HepG2 (cell line): ENCODE measurements around the gene CADPS. TPM values are rescaled to one million over a fixed set of nuclear protein-coding genes. Genes with fewer than 3 reads are reported as not detected.
A peak's percentile ranks its signal among the peaks of the same experiment; 100 is the strongest.

Experiments used
- ELF1 ChIP-seq: sonication (generic); formaldehyde crosslinking; IDR thresholded peaks from 2 replicates; pipeline ENCODE4 v1.4.0; 2020; ENCODE audit warnings: missing genetic modification reagents
- JUND ChIP-seq: sonication (generic); formaldehyde crosslinking; IDR thresholded peaks from 2 replicates; pipeline ENCODE4 v1.8.0; 2022; ENCODE audit warnings: mild to moderate bottlenecking, missing genetic modification reagents
- MTA3 ChIP-seq: sonication (generic); formaldehyde crosslinking; IDR thresholded peaks from 2 replicates; pipeline ENCODE4 v1.4.0; 2020; ENCODE audit warnings: missing genetic modification reagents
- MTF1 ChIP-seq: sonication (generic); formaldehyde crosslinking; IDR thresholded peaks from 2 replicates; pipeline ENCODE4 v1.5.0; 2020; ENCODE audit warnings: missing genetic modification reagents
- polyA plus RNA-seq, 8 experiments: library from polyadenylated mRNA; depleted of rRNA in 3 of 8; stranded (reverse) in 7 of 8; unstranded in 1 of 8; fragments of >200 nt; fragmentation: Illumina TruSeq in 4 of 8; extraction: Trizol in 4 of 8; gene quantifications; 2 replicates each; pipeline versions ENCODE4 v1.2.1 to v1.2.3, GENCODE V29; 2011 to 2016; ENCODE audit warnings: low read depth in 4 of 8, missing spikeins in 1 of 8, mixed read lengths in 1 of 8; ENCODE audit not compliant: insufficient read depth in 1 of 8
- total RNA-seq, 5 experiments: library from RNA; depleted of rRNA; stranded (reverse); fragments of >200 nt; fragmentation: Illumina TruSeq; extraction: Trizol; gene quantifications; 2 replicates each; pipeline ENCODE4 v1.2.3, GENCODE V29; 2016; ENCODE audit warnings: low read depth in 1 of 5
- TF ChIP-seq, protein P1 (sequence below): sonication (generic); formaldehyde crosslinking; IDR thresholded peaks from 2 replicates; pipeline ENCODE4 v1.8.0; 2022; ENCODE audit warnings: missing genetic modification reagents, mild to moderate bottlenecking, moderate library complexity, borderline replicate concordance
- TF ChIP-seq, protein P2 (sequence below): fragments of 450-650 bp; IDR thresholded peaks from 2 replicates; pipeline ENCODE4 v1.6.1; 2016
- TF ChIP-seq, protein P3 (sequence below): IDR thresholded peaks from 2 replicates; pipeline ENCODE4 v1.6.1; 2016; ENCODE audit warnings: mild to moderate bottlenecking
- TF ChIP-seq, protein P4 (sequence below): sonication (generic); formaldehyde crosslinking; IDR thresholded peaks from 2 replicates; pipeline ENCODE4 v1.8.0; 2022; ENCODE audit warnings: mild to moderate bottlenecking, missing genetic modification reagents, moderate library complexity
- TF ChIP-seq, protein P5 (sequence below): sonication (generic); formaldehyde crosslinking; IDR thresholded peaks from 2 replicates; pipeline ENCODE4 v1.4.0; 2020; ENCODE audit warnings: missing genetic modification reagents, low read depth, mild to moderate bottlenecking, borderline replicate concordance
- TF ChIP-seq, protein P6 (sequence below): sonication (generic); formaldehyde crosslinking; IDR thresholded peaks from 2 replicates; pipeline ENCODE4 v1.5.0; 2020; ENCODE audit warnings: mild to moderate bottlenecking, missing genetic modification reagents, borderline replicate concordance

Gene CADPS
- total and polyA plus RNA-seq, 2 of the 13 experiments (the other 11 are each of a cell fraction or from before 2014, with no cell fraction given): not detected

DNA sequence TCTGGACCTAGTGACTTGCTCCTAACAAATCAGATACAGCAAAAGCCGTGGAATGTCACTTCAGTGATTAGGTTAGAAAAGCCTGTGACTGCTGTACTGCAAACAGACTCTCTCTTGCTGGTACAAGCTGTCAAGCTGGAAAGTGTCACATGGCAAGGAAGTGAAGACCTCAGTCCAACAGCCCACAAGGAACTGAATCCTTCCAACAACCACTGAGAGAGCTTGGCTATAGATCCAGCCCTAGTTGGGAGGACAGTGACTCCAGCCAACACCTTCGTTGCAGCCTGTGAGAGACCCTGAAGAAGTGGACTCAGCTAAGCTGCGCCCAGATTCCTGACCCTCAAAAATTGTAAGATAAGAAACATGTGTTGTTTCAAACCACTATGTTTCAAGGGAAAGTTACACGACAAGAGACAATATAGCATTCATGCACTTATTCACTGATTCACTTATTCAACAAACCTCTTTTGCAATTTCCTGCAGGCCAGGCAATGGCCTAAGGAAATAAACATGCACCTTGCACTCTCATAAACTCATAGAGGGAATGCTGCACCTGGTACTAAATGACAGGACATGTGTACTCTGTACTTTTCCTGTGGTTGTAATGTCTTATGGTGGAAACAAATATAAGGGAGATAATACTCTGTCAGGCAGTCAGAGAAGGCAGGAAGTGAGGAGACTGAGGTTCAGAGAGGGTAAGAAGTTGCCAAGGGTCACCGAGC lies 142.9 kb downstream of the CADPS start (continued):
- TF ChIP-seq ELF1 (CRISPR knock-in tag) (peak; percentile 54), MTF1 (CRISPR knock-in tag) (0 out of 2 replicates have a peak, but pooled peaks have one; percentile 28), MTA3 (CRISPR knock-in tag) (no peak), JUND (CRISPR knock-in tag) (no peak)
- TF ChIP-seq, protein P1, sequence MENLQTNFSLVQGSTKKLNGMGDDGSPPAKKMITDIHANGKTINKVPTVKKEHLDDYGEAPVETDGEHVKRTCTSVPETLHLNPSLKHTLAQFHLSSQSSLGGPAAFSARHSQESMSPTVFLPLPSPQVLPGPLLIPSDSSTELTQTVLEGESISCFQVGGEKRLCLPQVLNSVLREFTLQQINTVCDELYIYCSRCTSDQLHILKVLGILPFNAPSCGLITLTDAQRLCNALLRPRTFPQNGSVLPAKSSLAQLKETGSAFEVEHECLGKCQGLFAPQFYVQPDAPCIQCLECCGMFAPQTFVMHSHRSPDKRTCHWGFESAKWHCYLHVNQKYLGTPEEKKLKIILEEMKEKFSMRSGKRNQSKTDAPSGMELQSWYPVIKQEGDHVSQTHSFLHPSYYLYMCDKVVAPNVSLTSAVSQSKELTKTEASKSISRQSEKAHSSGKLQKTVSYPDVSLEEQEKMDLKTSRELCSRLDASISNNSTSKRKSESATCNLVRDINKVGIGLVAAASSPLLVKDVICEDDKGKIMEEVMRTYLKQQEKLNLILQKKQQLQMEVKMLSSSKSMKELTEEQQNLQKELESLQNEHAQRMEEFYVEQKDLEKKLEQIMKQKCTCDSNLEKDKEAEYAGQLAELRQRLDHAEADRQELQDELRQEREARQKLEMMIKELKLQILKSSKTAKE (CRISPR knock-in tag): no peak
- TF ChIP-seq, protein P2, sequence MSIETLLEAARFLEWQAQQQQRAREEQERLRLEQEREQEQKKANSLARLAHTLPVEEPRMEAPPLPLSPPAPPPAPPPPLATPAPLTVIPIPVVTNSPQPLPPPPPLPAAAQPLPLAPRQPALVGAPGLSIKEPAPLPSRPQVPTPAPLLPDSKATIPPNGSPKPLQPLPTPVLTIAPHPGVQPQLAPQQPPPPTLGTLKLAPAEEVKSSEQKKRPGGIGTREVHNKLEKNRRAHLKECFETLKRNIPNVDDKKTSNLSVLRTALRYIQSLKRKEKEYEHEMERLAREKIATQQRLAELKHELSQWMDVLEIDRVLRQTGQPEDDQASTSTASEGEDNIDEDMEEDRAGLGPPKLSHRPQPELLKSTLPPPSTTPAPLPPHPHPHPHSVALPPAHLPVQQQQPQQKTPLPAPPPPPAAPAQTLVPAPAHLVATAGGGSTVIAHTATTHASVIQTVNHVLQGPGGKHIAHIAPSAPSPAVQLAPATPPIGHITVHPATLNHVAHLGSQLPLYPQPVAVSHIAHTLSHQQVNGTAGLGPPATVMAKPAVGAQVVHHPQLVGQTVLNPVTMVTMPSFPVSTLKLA: peak; percentile 35; the same call in 1 of the 2 replicates
- TF ChIP-seq, protein P3, sequence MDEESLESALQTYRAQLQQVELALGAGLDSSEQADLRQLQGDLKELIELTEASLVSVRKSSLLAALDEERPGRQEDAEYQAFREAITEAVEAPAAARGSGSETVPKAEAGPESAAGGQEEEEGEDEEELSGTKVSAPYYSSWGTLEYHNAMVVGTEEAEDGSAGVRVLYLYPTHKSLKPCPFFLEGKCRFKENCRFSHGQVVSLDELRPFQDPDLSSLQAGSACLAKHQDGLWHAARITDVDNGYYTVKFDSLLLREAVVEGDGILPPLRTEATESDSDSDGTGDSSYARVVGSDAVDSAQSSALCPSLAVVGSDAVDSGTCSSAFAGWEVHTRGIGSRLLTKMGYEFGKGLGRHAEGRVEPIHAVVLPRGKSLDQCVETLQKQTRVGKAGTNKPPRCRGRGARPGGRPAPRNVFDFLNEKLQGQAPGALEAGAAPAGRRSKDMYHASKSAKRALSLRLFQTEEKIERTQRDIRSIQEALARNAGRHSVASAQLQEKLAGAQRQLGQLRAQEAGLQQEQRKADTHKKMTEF: peak; percentile 91
- TF ChIP-seq, protein P4, sequence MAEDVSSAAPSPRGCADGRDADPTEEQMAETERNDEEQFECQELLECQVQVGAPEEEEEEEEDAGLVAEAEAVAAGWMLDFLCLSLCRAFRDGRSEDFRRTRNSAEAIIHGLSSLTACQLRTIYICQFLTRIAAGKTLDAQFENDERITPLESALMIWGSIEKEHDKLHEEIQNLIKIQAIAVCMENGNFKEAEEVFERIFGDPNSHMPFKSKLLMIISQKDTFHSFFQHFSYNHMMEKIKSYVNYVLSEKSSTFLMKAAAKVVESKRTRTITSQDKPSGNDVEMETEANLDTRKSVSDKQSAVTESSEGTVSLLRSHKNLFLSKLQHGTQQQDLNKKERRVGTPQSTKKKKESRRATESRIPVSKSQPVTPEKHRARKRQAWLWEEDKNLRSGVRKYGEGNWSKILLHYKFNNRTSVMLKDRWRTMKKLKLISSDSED (CRISPR knock-in tag): no peak
- TF ChIP-seq, protein P5, sequence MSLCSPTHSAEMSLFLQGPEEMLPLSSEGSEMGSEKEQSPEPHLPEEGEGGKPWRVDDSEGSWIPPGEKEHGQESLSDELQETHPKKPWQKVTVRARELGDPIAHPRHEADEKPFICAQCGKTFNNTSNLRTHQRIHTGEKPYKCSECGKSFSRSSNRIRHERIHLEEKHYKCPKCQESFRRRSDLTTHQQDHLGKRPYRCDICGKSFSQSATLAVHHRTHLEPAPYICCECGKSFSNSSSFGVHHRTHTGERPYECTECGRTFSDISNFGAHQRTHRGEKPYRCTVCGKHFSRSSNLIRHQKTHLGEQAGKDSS: no peak
- TF ChIP-seq, protein P6, sequence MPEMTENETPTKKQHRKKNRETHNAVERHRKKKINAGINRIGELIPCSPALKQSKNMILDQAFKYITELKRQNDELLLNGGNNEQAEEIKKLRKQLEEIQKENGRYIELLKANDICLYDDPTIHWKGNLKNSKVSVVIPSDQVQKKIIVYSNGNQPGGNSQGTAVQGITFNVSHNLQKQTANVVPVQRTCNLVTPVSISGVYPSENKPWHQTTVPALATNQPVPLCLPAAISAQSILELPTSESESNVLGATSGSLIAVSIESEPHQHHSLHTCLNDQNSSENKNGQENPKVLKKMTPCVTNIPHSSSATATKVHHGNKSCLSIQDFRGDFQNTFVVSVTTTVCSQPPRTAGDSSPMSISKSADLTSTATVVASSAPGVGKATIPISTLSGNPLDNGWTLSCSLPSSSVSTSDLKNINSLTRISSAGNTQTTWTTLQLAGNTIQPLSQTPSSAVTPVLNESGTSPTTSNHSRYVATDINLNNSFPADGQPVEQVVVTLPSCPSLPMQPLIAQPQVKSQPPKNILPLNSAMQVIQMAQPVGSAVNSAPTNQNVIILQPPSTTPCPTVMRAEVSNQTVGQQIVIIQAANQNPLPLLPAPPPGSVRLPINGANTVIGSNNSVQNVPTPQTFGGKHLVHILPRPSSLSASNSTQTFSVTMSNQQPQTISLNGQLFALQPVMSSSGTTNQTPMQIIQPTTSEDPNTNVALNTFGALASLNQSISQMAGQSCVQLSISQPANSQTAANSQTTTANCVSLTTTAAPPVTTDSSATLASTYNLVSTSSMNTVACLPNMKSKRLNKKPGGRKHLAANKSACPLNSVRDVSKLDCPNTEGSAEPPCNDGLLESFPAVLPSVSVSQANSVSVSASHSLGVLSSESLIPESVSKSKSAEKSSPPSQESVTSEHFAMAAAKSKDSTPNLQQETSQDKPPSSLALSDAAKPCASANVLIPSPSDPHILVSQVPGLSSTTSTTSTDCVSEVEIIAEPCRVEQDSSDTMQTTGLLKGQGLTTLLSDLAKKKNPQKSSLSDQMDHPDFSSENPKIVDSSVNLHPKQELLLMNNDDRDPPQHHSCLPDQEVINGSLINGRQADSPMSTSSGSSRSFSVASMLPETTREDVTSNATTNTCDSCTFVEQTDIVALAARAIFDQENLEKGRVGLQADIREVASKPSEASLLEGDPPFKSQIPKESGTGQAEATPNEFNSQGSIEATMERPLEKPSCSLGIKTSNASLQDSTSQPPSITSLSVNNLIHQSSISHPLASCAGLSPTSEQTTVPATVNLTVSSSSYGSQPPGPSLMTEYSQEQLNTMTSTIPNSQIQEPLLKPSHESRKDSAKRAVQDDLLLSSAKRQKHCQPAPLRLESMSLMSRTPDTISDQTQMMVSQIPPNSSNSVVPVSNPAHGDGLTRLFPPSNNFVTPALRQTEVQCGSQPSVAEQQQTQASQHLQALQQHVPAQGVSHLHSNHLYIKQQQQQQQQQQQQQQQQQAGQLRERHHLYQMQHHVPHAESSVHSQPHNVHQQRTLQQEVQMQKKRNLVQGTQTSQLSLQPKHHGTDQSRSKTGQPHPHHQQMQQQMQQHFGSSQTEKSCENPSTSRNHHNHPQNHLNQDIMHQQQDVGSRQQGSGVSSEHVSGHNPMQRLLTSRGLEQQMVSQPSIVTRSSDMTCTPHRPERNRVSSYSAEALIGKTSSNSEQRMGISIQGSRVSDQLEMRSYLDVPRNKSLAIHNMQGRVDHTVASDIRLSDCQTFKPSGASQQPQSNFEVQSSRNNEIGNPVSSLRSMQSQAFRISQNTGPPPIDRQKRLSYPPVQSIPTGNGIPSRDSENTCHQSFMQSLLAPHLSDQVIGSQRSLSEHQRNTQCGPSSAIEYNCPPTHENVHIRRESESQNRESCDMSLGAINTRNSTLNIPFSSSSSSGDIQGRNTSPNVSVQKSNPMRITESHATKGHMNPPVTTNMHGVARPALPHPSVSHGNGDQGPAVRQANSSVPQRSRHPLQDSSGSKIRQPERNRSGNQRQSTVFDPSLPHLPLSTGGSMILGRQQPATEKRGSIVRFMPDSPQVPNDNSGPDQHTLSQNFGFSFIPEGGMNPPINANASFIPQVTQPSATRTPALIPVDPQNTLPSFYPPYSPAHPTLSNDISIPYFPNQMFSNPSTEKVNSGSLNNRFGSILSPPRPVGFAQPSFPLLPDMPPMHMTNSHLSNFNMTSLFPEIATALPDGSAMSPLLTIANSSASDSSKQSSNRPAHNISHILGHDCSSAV (CRISPR knock-in tag): no peak
- TF ChIP-seq, all 625 proteins: peak for 161
